GM12801 (cell line): ENCODE measurements around the gene RANBP3.

Experiments
- CTCF ChIP-seq: IDR thresholded peaks from one replicate; pipeline ENCODE4 v1.5.1; 2011; ENCODE audit warnings: control low read depth; ENCODE audit not compliant: insufficient read length; ENCODE audit errors: extremely low read depth

Gene RANBP3

GRCh38 chr19:5880196-5880595 lies 97.7 kb downstream of the RANBP3 start:
- TF ChIP-seq CTCF: no peak

GRCh38 chr19:5877882-5878281 lies 100.1 kb downstream of the RANBP3 start:
- no peak for TF ChIP-seq CTCF

- TF ChIP-seq CTCF: no peak
Measured at GRCh38 chr19:5877427-5877826, 100.5 kb downstream of the RANBP3 start.

GRCh38 chr19:5873617-5874199 lies 104.2 kb downstream of the RANBP3 start:
- TF ChIP-seq CTCF: no peak

GRCh38 chr19:5870986-5871394 lies 107.0 kb downstream of the RANBP3 start:
- TF ChIP-seq CTCF: no peak

GRCh38 chr19:5867201-5868136 lies 110.5 kb downstream of the RANBP3 start:
- no peak for TF ChIP-seq CTCF
